Esophagus muscularis mucosa (tissue), 4 donors: Measurements from ENCODE around the gene PRDX1. TPM values are rescaled to one million over a fixed set of nuclear protein-coding genes. Genes with fewer than 3 reads are reported as not detected.
A peak's percentile ranks its signal among the peaks of the same experiment; 100 is the strongest.

Source experiments
- DNase-seq: peaks from one replicate; pipeline ENCODE4 v3.0.0-alpha.2; 2017; ENCODE audit errors: extremely low spot score
- H3K27ac ChIP-seq, 4 donors: fragments of 200-600 bp; sonication (generic); replicated peaks in 1 of 4; 1 replicate in 3 of 4; 2 replicates in 1 of 4; pipeline ENCODE4 v1.5.1; 2016 to 2019; ENCODE audit warnings: mild to moderate bottlenecking in 1 of 4
- H3K27me3 ChIP-seq, 4 donors: fragments of 200-600 bp; sonication (generic); one replicate each; pipeline versions ENCODE4 v1.5.1 to v1.6.0; 2016 to 2019
- H3K36me3 ChIP-seq, 4 donors: fragments of 200-600 bp; sonication (generic); one replicate each; pipeline ENCODE4 v1.5.1; 2016 to 2019
- H3K4me1 ChIP-seq, 4 donors: fragments of 200-600 bp; sonication (generic); one replicate each; pipeline ENCODE4 v1.5.1; 2016 to 2019
- H3K4me3 ChIP-seq, 4 donors: fragments of 200-600 bp; sonication (generic); 1 replicate in 2 of 4; 2 replicates in 2 of 4; pipeline ENCODE4 v1.5.1; 2016 to 2019; ENCODE audit warnings: mild to moderate bottlenecking in 4 of 4, moderate library complexity in 1 of 4
- H3K9me3 ChIP-seq, 4 donors: fragments of 200-600 bp; sonication (generic); 1 replicate in 3 of 4; 2 replicates in 1 of 4; pipeline ENCODE4 v1.5.1; 2016 to 2019
- CTCF ChIP-seq, 3 experiments: fragments of 200-600 bp in 2 of 3; fragments of 450-650 bp in 1 of 3; sonication (generic) in 2 of 3; IDR thresholded peaks; one replicate each; pipeline ENCODE4 v1.5.1; 2017 to 2019; ENCODE audit warnings: antibody characterized with exemption in 3 of 3, mild to moderate bottlenecking in 2 of 3, moderate library complexity in 1 of 3
- EP300 ChIP-seq: sonication (generic); formaldehyde crosslinking; IDR thresholded peaks from one replicate; pipeline ENCODE4 v1.6.1; 2017; ENCODE audit warnings: antibody characterized with exemption
- POLR2A ChIP-seq: fragments of 450-650 bp; IDR thresholded peaks from one replicate; pipeline ENCODE4 v1.6.1; 2017; ENCODE audit warnings: antibody characterized with exemption, moderate library complexity, mild to moderate bottlenecking, low read depth
- POLR2AphosphoS5 ChIP-seq, 2 donors: sonication (generic); formaldehyde crosslinking; IDR thresholded peaks; one replicate each; pipeline ENCODE4 v1.6.1; 2017; ENCODE audit warnings: antibody characterized with exemption in 2 of 2
- WGBS: methylation state at CpG from one replicate; pipeline ENCODE4 v1.1.5; 2018; 5-methylcytosine and 5-hydroxymethylcytosine counted together
- intact Hi-C: fragments of 100-400 bp; cut with DNase I; formaldehyde crosslinking; loops from one replicate; pipeline ENCODE4 v1.15.1; 2023
- total RNA-seq, 4 donors: library from RNA; depleted of rRNA; stranded (reverse); fragments of >200 nt; gene quantifications; one replicate each; pipeline versions ENCODE4 v1.1.0 to v1.2.1, GENCODE V29; 2016

Gene PRDX1
- 100 to 1,000 TPM; 244 to 349 (median 321) TPM for total RNA-seq

GRCh38 chr1:45521413-45522323 lies at the start of gene PRDX1:
PRDX1 (minus strand) TSS chr1:45521884; CDS start chr1:45519043, 2,841 bp downstream.
- no peaks in the 10 kb centered on the region for H3K9me3 ChIP-seq
- intact Hi-C loops: no loop called here
- H3K36me3 ChIP-seq: peaks cover 13 to 25% (median 18%) of the 10 kb centered on the region in 4 donors
- no peaks in the 10 kb centered on the region for H3K27me3 ChIP-seq
- peak within 1 kb of the TSS; percentile 92 to 96 (median 94) for H3K27ac ChIP-seq
- 2% methylated on average over 26 of the region's 72 CpGs for WGBS
- H3K4me3 ChIP-seq: peak within 1 kb of the TSS; percentile 77 to 96 (median 84)
- TF ChIP-seq POLR2A: peak; percentile 99
- TF ChIP-seq POLR2AphosphoS5 (IDR thresholded peaks at IDR 0.05): peak; percentile 100
- TF ChIP-seq CTCF (IDR thresholded peaks at IDR 0.05): peak in 2 of 3 experiments; percentile 25 to 30
- no peak for TF ChIP-seq EP300
- H3K4me1 ChIP-seq: peaks cover 15 to 35% (median 35%) of the 10 kb centered on the region in 4 donors
- DNase-seq: peak; percentile 100

GRCh38 chr1:45570631-45571030 lies 48.9 kb upstream of the PRDX1 start:
- peaks cover 9 to 42% (median 31%) of the 10 kb centered on the region in 4 donors for H3K36me3 ChIP-seq
- TF ChIP-seq POLR2AphosphoS5 (IDR thresholded peaks at IDR 0.05) (no peak), POLR2A (no peak), CTCF (IDR thresholded peaks at IDR 0.05) (no peak)
- WGBS: 74% methylated on average over 4 of the region's 4 CpGs

GRCh38 chr1:45569962-45570581 lies 48.4 kb upstream of the PRDX1 start:
- Histone ChIP-seq H3K27me3 (no peaks in the 10 kb centered on the region), H3K4me1 (peaks cover 3 to 13% (median 11%) of the 10 kb centered on the region in 4 donors), H3K9me3 (no peaks in the 10 kb centered on the region), H3K27ac (peak overlapping the region in 1 of 4 donors; percentile 54), H3K36me3 (peaks cover 9 to 42% (median 31%) of the 10 kb centered on the region in 4 donors), H3K4me3 (no peak overlapping the region)
- DNase-seq: peak; percentile 94
- WGBS: 13% methylated on average over 7 of the region's 8 CpGs
- TF ChIP-seq EP300 (no peak), POLR2AphosphoS5 (IDR thresholded peaks at IDR 0.05) (peak; percentile 54 to 73), CTCF (IDR thresholded peaks at IDR 0.05) (peak; percentile 97 to 100 (median 97))
- intact Hi-C loops: loop anchor here (2.0 to 5.0 kb wide), 2 partner anchors 58 to 211 kb away; no protein-coding TSS in a partner anchor

More at GRCh38 chr1:45570631-45571030, 48.9 kb upstream of the PRDX1 start:
- intact Hi-C loops: loop anchor here (2.0 kb wide), 1 partner anchor 212 kb away; no protein-coding TSS in a partner anchor
- no peak overlapping the region for H3K4me3 ChIP-seq
- H3K27ac ChIP-seq: no peak overlapping the region
- H3K9me3 ChIP-seq: no peaks in the 10 kb centered on the region
- peaks cover 3 to 13% (median 11%) of the 10 kb centered on the region in 4 donors for H3K4me1 ChIP-seq
- no peak for DNase-seq
- no peaks in the 10 kb centered on the region for H3K27me3 ChIP-seq

- H3K4me3 ChIP-seq: no peak overlapping the region
- intact Hi-C loops: loop anchor here (5.0 kb wide), 1 partner anchor 57 kb away; no protein-coding TSS in a partner anchor
- H3K27ac ChIP-seq: peak overlapping the region in 1 of 4 donors; percentile 54
- H3K27me3 ChIP-seq: no peaks in the 10 kb centered on the region
- peaks cover 3 to 13% (median 11%) of the 10 kb centered on the region in 4 donors for H3K4me1 ChIP-seq
- 69% methylated on average over 4 of the region's 4 CpGs for WGBS
- no peaks in the 10 kb centered on the region for H3K9me3 ChIP-seq
- TF ChIP-seq POLR2A: no peak
- no peak for TF ChIP-seq CTCF (IDR thresholded peaks at IDR 0.05)
- no peak for TF ChIP-seq POLR2AphosphoS5 (IDR thresholded peaks at IDR 0.05)
- TF ChIP-seq EP300: no peak
- no peak for DNase-seq
- peaks cover 9 to 42% (median 31%) of the 10 kb centered on the region in 4 donors for H3K36me3 ChIP-seq
These were observed 47.9 kb upstream of the PRDX1 start for GRCh38 chr1:45569571-45569961.
